HCT116 (cell line): ENCODE results near the gene ARID5A. TPM values are rescaled to one million over a fixed set of nuclear protein-coding genes. Genes with fewer than 3 reads are reported as not detected.

Experiments
- ATAC-seq: fragments of 200-7000 bp; cut with Tn5 transposase; 2 replicates; pipeline ENCODE4 v1.9.1; 2020; ENCODE audit warnings: mild to moderate bottlenecking, moderate library complexity
- BruUV-seq: library from RNA; stranded (reverse); fragments of 400-500 nt; replicated peaks from 2 replicates; lab custom pipeline; 2021; lab: Mats Ljungman, UMichigan
- CTCF ChIA-PET: fragments of 300-600 bp; sonication (Branson Sonifier 250); formaldehyde crosslinking; loops from one replicate; lab custom pipeline; 2021; ENCODE audit warnings: antibody characterized with exemption; lab: Charles Lee
- POLR2A ChIA-PET: fragments of 300-600, 350-600 bp; sonication (Branson Sonifier 250); formaldehyde crosslinking; loops from one replicate; lab custom pipeline; 2021; ENCODE audit warnings: antibody characterized with exemption; lab: Charles Lee
- RAD21 ChIA-PET, 2 experiments: fragments of 300-600 bp; sonication (Branson Sonifier 250); formaldehyde crosslinking; loops; one replicate each; lab custom pipeline; 2023; ENCODE audit warnings: low total read pairs in 2 of 2; ENCODE audit not compliant: uncharacterized antibody in 2 of 2, unreplicated experiment in 2 of 2, low non-redundant PET in 1 of 2; lab: Charles Lee
- DNase-seq: peaks from one replicate; pipeline ENCODE4 v3.0.0-alpha.2; 2010; ENCODE audit warnings: low read depth, low spot score
- H2AFZ ChIP-seq: fragments of 200-600 bp; shearing (Covaris generic), sonication (generic); 2 replicates; pipeline ENCODE4 v1.6.1; 2017; ENCODE audit warnings: low read depth, mixed run types, mixed read lengths, antibody characterized with exemption, low read length; ENCODE audit not compliant: poor library complexity, severe bottlenecking
- H3K27ac ChIP-seq: 2 replicates; pipeline ENCODE4 v1.5.1; 2012; ENCODE audit warnings: low read depth, low read length
- H3K27me3 ChIP-seq: fragments of 200-600 bp; sonication (generic); 2 replicates; pipeline ENCODE4 v1.6.1; 2016; ENCODE audit warnings: mixed run types, low read length, mixed read lengths; ENCODE audit not compliant: insufficient read depth
- H3K36me3 ChIP-seq, 2 experiments: fragments of 200-500 bp in 1 of 2; fragments of 200-600 bp in 1 of 2; sonication (Bioruptor generic) in 1 of 2; sonication (generic) in 1 of 2; 2 replicates each; pipeline versions ENCODE4 v1.5.1 to v1.6.1; 2014 to 2016; ENCODE audit warnings: low read length in 2 of 2, inconsistent platforms in 1 of 2, mixed read lengths in 1 of 2, mixed run types in 1 of 2; ENCODE audit not compliant: insufficient read depth in 2 of 2, control insufficient read depth in 1 of 2
- H3K4me1 ChIP-seq, 2 experiments: fragments of 200-600 bp in 1 of 2; sonication (generic) in 1 of 2; 2 replicates each; pipeline versions ENCODE4 v1.5.1 to v1.6.1; 2012 to 2017; ENCODE audit warnings: low read length in 2 of 2, inconsistent platforms in 1 of 2, mild to moderate bottlenecking in 1 of 2, mixed read lengths in 1 of 2, mixed run types in 1 of 2, moderate library complexity in 1 of 2; ENCODE audit not compliant: insufficient read depth in 2 of 2, control insufficient read depth in 1 of 2
- H3K4me2 ChIP-seq: fragments of 200-600 bp; sonication (generic); 2 replicates; pipeline ENCODE4 v1.6.1; 2017; ENCODE audit warnings: mixed run types, low read length, mixed read lengths
- H3K4me3 ChIP-seq, 2 experiments: fragments of 200-600 bp in 1 of 2; sonication (generic) in 1 of 2; replicated peaks in 1 of 2; 2 replicates each; pipeline ENCODE4 v1.5.1; 2011 to 2016; ENCODE audit warnings: low read length in 2 of 2, control low read depth in 1 of 2, low read depth in 1 of 2, mild to moderate bottlenecking in 1 of 2, mixed read lengths in 1 of 2, mixed run types in 1 of 2
- H3K79me2 ChIP-seq: fragments of 200-600 bp; sonication (generic); 2 replicates; pipeline ENCODE4 v1.6.1; 2017; ENCODE audit warnings: mild to moderate bottlenecking, mixed run types, low read length, moderate library complexity, mixed read lengths; ENCODE audit not compliant: insufficient read depth
- H3K9ac ChIP-seq: fragments of 200-600 bp; sonication (generic); 2 replicates; pipeline ENCODE4 v1.6.1; 2016; ENCODE audit warnings: low read length, mixed read lengths
- H3K9me2 ChIP-seq: fragments of 200-600 bp; sonication (generic), shearing (Covaris generic); 2 replicates; pipeline ENCODE4 v1.6.1; 2017; ENCODE audit warnings: mixed run types, mild to moderate bottlenecking, moderate library complexity; ENCODE audit not compliant: insufficient read depth
- H3K9me3 ChIP-seq, 2 experiments: fragments of 200-500 bp in 1 of 2; fragments of 200-600 bp in 1 of 2; sonication (Bioruptor generic) in 1 of 2; sonication (generic) in 1 of 2; 2 replicates each; pipeline ENCODE4 v1.6.1; 2014 to 2017; ENCODE audit warnings: low read length in 2 of 2, mixed read lengths in 2 of 2, inconsistent platforms in 1 of 2, low read depth in 1 of 2, mild to moderate bottlenecking in 1 of 2, mixed run types in 1 of 2, moderate library complexity in 1 of 2; ENCODE audit not compliant: control insufficient read depth in 1 of 2, insufficient read depth in 1 of 2
- H4K20me1 ChIP-seq: fragments of 200-600 bp; sonication (generic), shearing (Covaris generic); 2 replicates; pipeline ENCODE4 v1.6.1; 2017; ENCODE audit warnings: mixed run types, mild to moderate bottlenecking, moderate library complexity; ENCODE audit not compliant: insufficient read depth
- EZH2 ChIP-seq: fragments of 200-600 bp; sonication (generic); IDR thresholded peaks from 2 replicates; pipeline ENCODE4 v1.6.1; 2017; ENCODE audit warnings: antibody characterized with exemption, mixed run types
- EZH2phosphoT487 ChIP-seq: fragments of 200-600 bp; IDR thresholded peaks from 2 replicates; pipeline ENCODE4 v1.6.1; 2018; ENCODE audit warnings: antibody characterized with exemption, borderline replicate concordance
- JUND ChIP-seq: IDR thresholded peaks from 2 replicates; pipeline ENCODE4 v1.6.1; 2012
- POLR2A ChIP-seq: IDR thresholded peaks from 2 replicates; pipeline ENCODE4 v1.7.0; 2011; ENCODE audit warnings: borderline replicate concordance; ENCODE audit not compliant: insufficient read depth, insufficient read length; ENCODE audit errors: extremely low read depth
- POLR2AphosphoS5 ChIP-seq: IDR thresholded peaks from 2 replicates; pipeline ENCODE4 v1.6.1; 2011; ENCODE audit warnings: mild to moderate bottlenecking, low read depth, low read length, moderate library complexity
- intact Hi-C: fragments of 100-400 bp; cut with micrococcal nuclease; formaldehyde crosslinking; loops from 2 replicates; pipeline ENCODE4 v1.10.0; 2022
- total RNA-seq: library from RNA; stranded (reverse); gene quantifications from one replicate; pipeline ENCODE4 v1.2.1, GENCODE V29; 2021; ENCODE audit not compliant: unreplicated experiment
- TF ChIP-seq, protein P1 (sequence below): IDR thresholded peaks from 2 replicates; pipeline ENCODE4 v1.6.1; 2012
- TF ChIP-seq, protein P2 (sequence below): IDR thresholded peaks from 2 replicates; pipeline ENCODE4 v1.6.1; 2011; ENCODE audit warnings: mild to moderate bottlenecking, low read length, moderate library complexity; ENCODE audit not compliant: insufficient replicate concordance; ENCODE audit errors: extremely low read depth
- TF ChIP-seq, protein P3 (sequence below), 3 experiments: fragments of 200-600 bp in 1 of 3; sonication (generic) in 1 of 3; IDR thresholded peaks in 2 of 3; conservative IDR thresholded peaks in 1 of 3; 2 replicates each; pipeline ENCODE4 v1.5.1; 2012 to 2017; ENCODE audit warnings: low read depth in 2 of 3, low read length in 2 of 3, antibody characterized with exemption in 1 of 3, borderline replicate concordance in 1 of 3, control low read depth in 1 of 3, mild to moderate bottlenecking in 1 of 3, mixed read lengths in 1 of 3, mixed run types in 1 of 3, moderate library complexity in 1 of 3; ENCODE audit not compliant: insufficient read depth in 1 of 3

The ARID5A gene
- total RNA-seq, 1 experiment from 2014 or later, result 8.2 TPM

DNA sequence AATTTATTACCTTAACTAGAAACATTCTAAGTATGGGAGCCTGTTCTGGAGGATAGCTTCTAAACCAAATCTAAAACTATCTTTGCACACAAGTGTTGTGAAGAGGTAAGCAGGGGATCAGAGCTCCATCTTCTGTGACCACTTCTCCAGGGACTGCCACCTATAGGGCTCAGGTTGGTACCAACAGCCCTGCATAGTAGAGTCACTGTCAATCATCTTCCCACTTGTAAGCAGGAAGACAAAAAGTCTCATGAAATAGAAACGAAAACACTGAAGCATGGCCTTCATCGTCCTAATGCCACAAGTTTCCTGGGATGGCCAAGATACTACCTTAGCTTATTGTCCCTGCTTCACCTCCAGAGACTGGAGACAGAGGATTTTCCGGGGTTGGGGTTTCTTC lies 57.7 kb downstream of the ARID5A start:
- no peaks in the 10 kb centered on the region for H3K4me1 ChIP-seq
- intact Hi-C loops, result no loop called here
- DNase-seq (no peak), ATAC-seq (no peak)
- H3K27me3 ChIP-seq, result no peaks in the 10 kb centered on the region
- H3K4me2 ChIP-seq, result no peak overlapping the region
- POLR2A ChIA-PET, result no interaction called here
- RAD21 ChIA-PET, result no interaction called here
- H2AFZ ChIP-seq, result no peak overlapping the region
- H3K79me2 ChIP-seq, result no peaks in the 10 kb centered on the region
- BruUV-seq, result no TSS peak
- H3K27ac ChIP-seq, result no peak overlapping the region
- H3K36me3 ChIP-seq, result peaks cover 25 to 52% of the 10 kb centered on the region in 2 experiments
- H3K9ac ChIP-seq, result no peak overlapping the region
- H3K9me3 ChIP-seq, result no peaks in the 10 kb centered on the region
- H3K9me2 ChIP-seq, result no peaks in the 10 kb centered on the region
- CTCF ChIA-PET, result interaction anchor here (0.7 to 0.8 kb wide), 2 partner anchors 40 to 207 kb away, joined by 3 read pairs; no protein-coding TSS in a partner anchor
- no peak overlapping the region for H3K4me3 ChIP-seq
- H4K20me1 ChIP-seq, result no peaks in the 10 kb centered on the region
- TF ChIP-seq EZH2 (no peak), EZH2phosphoT487 (no peak), JUND (no peak), POLR2AphosphoS5 (no peak), POLR2A (no peak)
- TF ChIP-seq, protein P1, sequence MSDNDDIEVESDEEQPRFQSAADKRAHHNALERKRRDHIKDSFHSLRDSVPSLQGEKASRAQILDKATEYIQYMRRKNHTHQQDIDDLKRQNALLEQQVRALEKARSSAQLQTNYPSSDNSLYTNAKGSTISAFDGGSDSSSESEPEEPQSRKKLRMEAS, result no peak
- TF ChIP-seq, protein P2, sequence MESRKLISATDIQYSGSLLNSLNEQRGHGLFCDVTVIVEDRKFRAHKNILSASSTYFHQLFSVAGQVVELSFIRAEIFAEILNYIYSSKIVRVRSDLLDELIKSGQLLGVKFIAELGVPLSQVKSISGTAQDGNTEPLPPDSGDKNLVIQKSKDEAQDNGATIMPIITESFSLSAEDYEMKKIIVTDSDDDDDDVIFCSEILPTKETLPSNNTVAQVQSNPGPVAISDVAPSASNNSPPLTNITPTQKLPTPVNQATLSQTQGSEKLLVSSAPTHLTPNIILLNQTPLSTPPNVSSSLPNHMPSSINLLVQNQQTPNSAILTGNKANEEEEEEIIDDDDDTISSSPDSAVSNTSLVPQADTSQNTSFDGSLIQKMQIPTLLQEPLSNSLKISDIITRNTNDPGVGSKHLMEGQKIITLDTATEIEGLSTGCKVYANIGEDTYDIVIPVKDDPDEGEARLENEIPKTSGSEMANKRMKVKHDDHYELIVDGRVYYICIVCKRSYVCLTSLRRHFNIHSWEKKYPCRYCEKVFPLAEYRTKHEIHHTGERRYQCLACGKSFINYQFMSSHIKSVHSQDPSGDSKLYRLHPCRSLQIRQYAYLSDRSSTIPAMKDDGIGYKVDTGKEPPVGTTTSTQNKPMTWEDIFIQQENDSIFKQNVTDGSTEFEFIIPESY, result no peak
- TF ChIP-seq, protein P3, sequence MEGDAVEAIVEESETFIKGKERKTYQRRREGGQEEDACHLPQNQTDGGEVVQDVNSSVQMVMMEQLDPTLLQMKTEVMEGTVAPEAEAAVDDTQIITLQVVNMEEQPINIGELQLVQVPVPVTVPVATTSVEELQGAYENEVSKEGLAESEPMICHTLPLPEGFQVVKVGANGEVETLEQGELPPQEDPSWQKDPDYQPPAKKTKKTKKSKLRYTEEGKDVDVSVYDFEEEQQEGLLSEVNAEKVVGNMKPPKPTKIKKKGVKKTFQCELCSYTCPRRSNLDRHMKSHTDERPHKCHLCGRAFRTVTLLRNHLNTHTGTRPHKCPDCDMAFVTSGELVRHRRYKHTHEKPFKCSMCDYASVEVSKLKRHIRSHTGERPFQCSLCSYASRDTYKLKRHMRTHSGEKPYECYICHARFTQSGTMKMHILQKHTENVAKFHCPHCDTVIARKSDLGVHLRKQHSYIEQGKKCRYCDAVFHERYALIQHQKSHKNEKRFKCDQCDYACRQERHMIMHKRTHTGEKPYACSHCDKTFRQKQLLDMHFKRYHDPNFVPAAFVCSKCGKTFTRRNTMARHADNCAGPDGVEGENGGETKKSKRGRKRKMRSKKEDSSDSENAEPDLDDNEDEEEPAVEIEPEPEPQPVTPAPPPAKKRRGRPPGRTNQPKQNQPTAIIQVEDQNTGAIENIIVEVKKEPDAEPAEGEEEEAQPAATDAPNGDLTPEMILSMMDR (IDR thresholded peaks at IDR 0.05 in 2 of 3, conservative IDR thresholded peaks at IDR 0.05 in 1 of 3; ENCODE audit: borderline replicate concordance in 1 of 3, insufficient read depth in 1 of 3, low read depth in 2 of 3, low read length in 2 of 3), result no peak
